ENCODE data around the gene AK2. TPM values are rescaled to one million over a fixed set of nuclear protein-coding genes. Genes with fewer than 3 reads are reported as not detected.
A peak's percentile ranks its signal among the peaks of the same experiment; 100 is the strongest.

AK2 gene
- total and polyA plus RNA-seq, 2 donors (not counting 3 experiments of a cell fraction or from before 2014, with no cell fraction given), result 107 to 134 TPM

DNA sequence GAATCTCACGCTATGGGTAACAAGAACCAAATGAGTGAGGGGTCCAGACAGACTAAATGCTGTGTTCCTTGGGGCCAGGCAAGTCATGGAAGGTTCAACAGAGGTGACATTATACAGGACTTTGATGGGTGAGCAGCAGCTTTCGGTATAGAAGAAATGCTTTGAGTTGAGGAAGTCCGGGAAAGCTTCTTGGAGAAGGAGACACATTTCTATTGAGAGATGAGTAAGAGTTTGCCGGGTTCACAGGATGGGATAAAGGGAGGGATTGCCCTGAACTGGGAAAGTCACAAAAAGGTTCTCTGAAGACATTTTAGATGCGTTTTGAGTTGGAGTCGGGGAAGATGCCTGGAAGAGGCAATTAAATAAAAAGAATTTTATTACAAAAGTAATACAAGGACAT is 43.7 kb upstream of the AK2 start:
- intact Hi-C loops (cut with micrococcal nuclease), result loop anchor here (5.0 kb wide), 1 partner anchor 263 kb away; the partner anchor contains the start of genes S100PBP and YARS1
- FAIRE-seq (no peak), DNase-seq (ENCODE audit: low read depth, low spot score) (no peak)
- ChIA-PET POLR2A (interaction anchor here (1.0 kb wide), 1 partner anchor 183 kb away, joined by 3 read pairs; no protein-coding TSS in a partner anchor), CTCF (interaction anchor here (0.5 to 3.2 kb wide), 5 partner anchors 146 to 560 kb away, joined by 3 to 17 read pairs (median 4); no protein-coding TSS in a partner anchor)
- Histone ChIP-seq H3K4me2 (ENCODE audit: insufficient read depth, low read length) (peak overlapping the region; percentile 88), H3K9me3 (replicated peaks; ENCODE audit: control insufficient read depth, insufficient read depth, low read length) (no peaks in the 10 kb centered on the region), H3K27ac (ENCODE audit: insufficient read depth, low read depth, low read length) (no peak overlapping the region), H3K27me3 (ENCODE audit: control insufficient read depth in 2 of 2, insufficient read depth in 2 of 2, low read length in 2 of 2) (peaks cover 11 to 22% of the 10 kb centered on the region in 2 experiments), H3K4me3 (replicated peaks in 1 of 3; ENCODE audit: insufficient read depth in 1 of 3, low read depth in 1 of 3, low read length in 3 of 3) (peak overlapping the region in 2 of 3 experiments; percentile 55 to 64), H3K9me1 (replicated peaks; ENCODE audit: control insufficient read depth, extremely low read depth, insufficient read depth, low read length) (no peaks in the 10 kb centered on the region), H3K36me3 (ENCODE audit: control insufficient read depth in 2 of 2, extremely low read depth in 1 of 2, insufficient read depth in 2 of 2, low read length in 2 of 2) (no peaks in the 10 kb centered on the region), H4K20me1 (replicated peaks; ENCODE audit: control insufficient read depth, extremely low read depth, insufficient read depth, low read length) (no peaks in the 10 kb centered on the region), H3K79me2 (ENCODE audit: control insufficient read depth, insufficient read depth, low read length) (no peaks in the 10 kb centered on the region), H3K9ac (replicated peaks; ENCODE audit: extremely low read depth, insufficient read depth, low read length) (no peak overlapping the region), H2AFZ (ENCODE audit: low read depth, low read length) (peak overlapping the region; percentile 99), H3K4me1 (ENCODE audit: control insufficient read depth, extremely low read depth, insufficient read depth, low read length) (peaks cover 10% of the 10 kb centered on the region)
- TF ChIP-seq, protein P1, sequence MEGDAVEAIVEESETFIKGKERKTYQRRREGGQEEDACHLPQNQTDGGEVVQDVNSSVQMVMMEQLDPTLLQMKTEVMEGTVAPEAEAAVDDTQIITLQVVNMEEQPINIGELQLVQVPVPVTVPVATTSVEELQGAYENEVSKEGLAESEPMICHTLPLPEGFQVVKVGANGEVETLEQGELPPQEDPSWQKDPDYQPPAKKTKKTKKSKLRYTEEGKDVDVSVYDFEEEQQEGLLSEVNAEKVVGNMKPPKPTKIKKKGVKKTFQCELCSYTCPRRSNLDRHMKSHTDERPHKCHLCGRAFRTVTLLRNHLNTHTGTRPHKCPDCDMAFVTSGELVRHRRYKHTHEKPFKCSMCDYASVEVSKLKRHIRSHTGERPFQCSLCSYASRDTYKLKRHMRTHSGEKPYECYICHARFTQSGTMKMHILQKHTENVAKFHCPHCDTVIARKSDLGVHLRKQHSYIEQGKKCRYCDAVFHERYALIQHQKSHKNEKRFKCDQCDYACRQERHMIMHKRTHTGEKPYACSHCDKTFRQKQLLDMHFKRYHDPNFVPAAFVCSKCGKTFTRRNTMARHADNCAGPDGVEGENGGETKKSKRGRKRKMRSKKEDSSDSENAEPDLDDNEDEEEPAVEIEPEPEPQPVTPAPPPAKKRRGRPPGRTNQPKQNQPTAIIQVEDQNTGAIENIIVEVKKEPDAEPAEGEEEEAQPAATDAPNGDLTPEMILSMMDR (IDR thresholded peaks at IDR 0.05; ENCODE audit: extremely low read depth in 1 of 2, insufficient read depth in 1 of 2, low read depth in 1 of 2, low read length in 2 of 2), result no peak
- TF ChIP-seq GATA2 (IDR thresholded peaks at IDR 0.05; ENCODE audit: insufficient read depth, insufficient read length, low read depth, low read length) (no peak), JUN (IDR thresholded peaks at IDR 0.05; ENCODE audit: borderline replicate concordance, insufficient read depth, insufficient read length, low read depth) (no peak), EZH2 (IDR thresholded peaks at IDR 0.05; ENCODE audit: borderline replicate concordance, low read depth, low read length, severe bottlenecking) (no peak), POLR2AphosphoS5 (IDR thresholded peaks at IDR 0.05; ENCODE audit: insufficient read depth, low read depth, low read length) (no peak), POLR2A (IDR thresholded peaks at IDR 0.05; ENCODE audit: low read depth, low read length) (no peak), MYC (IDR thresholded peaks at IDR 0.05; ENCODE audit: low read depth, low read length) (no peak), FOS (IDR thresholded peaks at IDR 0.05; ENCODE audit: borderline replicate concordance, insufficient read depth, low read length) (no peak)
- TF ChIP-seq, protein P2, sequence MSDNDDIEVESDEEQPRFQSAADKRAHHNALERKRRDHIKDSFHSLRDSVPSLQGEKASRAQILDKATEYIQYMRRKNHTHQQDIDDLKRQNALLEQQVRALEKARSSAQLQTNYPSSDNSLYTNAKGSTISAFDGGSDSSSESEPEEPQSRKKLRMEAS (IDR thresholded peaks at IDR 0.05; ENCODE audit: insufficient read depth, insufficient read length), result no peak
- dilution Hi-C loops (cut with MboI; ENCODE audit: extremely low pct_ligation_motif_present, low sequenced_read_pairs), result no loop called here
- BruUV-seq (replicated peaks), result TSS peak; percentile 28
